AG08396 (cell line): Measurements from ENCODE around the gene PDGFA.

Source experiments
- DNase-seq: peaks from one replicate; pipeline ENCODE4 v3.0.0; 2012; ENCODE audit warnings: low spot score, mixed read lengths

PDGFA gene

DNA sequence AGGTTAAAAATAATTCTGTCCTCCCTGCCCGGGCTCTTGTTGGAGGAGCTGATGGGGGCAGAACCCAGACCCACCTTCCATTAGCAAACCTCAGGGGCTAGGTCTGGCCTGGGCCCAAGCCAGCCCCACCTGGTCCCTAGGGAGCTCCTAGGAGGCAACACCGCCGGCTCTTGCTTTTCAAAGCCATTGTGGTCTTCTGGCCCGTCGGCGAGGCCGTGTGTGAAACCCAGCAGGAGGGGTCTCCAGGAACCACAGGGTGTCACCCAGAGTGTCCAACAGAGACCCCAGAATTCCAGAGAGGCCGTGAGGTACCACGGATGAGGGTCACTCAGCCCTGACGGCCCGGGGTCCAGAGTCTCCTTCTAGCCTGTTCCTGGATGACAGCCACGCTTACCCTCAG, 16.6 kb upstream of the PDGFA start:
- no peak for DNase-seq

DNA sequence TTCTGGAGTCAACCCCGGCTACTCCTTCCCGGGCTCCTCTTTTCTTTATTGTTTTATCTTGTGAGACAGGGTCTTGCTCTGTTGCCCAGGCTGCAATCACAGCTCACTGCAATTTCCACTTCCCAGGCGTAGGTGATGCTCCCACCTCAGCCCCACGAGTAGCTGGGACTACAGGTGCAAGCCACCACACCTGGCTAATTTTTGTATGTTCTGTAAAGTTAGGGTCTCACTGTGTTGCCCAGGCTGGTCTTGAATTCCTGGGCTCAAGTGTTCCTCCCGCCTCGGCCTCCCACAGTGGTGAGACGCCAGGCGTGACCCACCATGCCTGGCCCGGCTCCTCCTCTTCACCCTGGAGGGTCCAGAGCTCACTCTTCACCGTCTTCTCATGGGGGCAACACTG, 15.3 kb upstream of the PDGFA start:
- no peak for DNase-seq

DNA sequence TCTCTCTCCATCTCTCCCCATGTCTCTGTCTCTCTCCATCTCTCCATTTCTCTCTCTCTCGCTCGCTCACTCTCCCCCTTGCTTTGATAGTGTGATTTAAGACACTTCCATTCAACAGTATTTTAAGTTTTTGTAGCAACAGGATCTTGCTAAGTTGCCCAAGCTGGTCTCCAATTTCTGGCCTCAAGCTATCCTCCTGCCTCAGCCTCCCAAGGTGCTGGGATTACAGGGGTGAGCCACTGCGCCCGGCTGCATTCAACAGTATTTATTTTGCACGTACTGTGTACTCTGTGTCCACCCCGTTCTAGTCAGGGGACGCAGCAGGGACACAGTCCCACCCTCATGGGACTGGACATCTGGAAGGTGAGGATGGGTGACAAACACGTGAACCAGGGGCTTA, 14.4 kb upstream of the PDGFA start:
- no peak for DNase-seq

DNA sequence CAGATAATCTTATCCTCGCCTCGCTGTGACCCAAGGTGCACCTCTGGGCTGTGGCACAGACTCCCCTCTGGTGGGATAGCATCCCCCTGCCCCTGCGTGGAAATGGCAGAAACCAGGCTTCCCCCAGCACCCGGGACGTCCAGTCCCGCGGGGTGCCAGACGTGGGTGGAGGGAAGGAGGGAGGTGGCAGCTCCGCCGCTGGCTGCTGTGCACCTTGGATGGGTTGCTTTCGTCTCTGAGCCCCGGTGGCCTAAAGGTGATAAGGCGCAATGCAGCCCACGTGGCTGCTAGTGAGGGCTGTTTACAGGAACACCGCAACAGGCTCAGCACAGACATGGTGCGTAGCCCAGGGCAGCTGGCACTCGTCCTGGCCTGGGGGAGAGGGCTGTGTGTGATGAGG, 13.6 kb upstream of the PDGFA start:
- DNase-seq = no peak

DNA sequence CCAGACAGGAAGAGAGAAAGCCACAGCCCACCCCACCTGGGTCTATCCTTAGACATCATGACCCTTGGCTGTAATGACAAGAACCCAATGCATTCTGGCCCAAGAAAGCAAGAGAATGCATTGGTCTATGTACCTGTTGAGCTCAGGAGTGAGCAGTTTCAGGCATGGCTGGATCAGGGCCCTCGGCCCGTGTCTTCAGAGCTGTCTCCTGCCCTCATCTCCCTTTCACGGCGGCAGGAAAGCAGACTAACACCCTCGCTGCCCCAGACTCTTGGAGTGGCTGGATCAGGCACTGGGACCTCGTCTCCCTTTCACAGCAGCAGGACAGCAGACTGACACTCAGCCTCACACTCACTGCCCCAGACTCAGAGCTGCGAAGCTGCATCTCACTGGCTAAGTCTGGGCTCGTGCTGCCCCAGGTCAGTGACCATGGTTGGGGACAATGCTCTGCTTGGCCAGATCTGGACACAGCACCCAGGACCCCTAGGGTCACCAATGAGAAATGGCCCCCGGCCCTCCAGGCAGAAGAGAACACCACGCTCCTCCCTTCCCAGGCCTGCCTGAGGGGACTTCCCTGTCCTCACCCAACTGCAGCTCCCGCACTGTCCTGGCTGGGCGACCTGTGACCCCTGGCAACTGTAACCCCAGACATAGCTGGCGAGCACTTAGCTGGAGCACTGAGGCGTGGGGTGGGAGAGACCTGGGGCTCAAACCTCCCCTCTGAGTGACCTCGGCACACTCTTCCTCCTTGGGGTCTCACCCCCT, 12.9 kb upstream of the PDGFA start:
- no peak for DNase-seq

DNA sequence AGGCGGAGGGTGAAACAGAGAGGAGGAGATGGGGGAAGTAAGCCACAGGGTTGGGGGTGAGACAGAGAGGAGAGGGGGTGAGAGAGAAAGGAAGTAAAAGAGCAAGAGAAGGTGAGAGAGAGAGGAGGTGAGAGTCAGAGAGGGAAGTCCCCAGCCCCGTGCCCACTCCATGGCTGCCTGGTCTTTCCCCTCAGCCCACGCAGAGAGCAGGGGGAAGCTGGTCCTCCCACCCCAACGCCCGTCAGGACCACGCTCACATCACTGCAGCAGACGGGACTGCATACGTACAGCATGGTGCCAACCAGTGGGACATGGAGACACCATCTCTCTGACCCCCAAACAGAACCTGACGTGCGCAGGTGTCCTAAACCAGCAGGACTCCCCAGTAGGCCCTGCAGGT, 12.1 kb upstream of the PDGFA start:
- DNase-seq = no peak

DNA sequence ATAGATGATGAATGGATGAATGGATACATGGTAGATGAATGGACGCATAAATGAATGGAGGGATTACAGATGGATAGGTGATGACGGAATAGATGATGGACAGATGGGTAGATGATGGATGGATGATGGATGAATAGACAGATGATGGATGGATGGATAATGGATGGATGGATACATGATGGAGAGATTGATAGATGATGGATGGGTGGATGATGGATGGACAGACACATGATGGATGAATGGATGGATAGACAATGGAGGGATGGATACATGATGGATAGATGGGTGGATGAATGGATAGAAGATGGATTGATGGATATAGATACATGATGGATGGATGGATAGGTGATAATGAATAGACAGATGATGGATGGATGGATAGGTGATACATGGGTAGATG, 8.8 kb upstream of the PDGFA start:
- DNase-seq = no peak

DNA sequence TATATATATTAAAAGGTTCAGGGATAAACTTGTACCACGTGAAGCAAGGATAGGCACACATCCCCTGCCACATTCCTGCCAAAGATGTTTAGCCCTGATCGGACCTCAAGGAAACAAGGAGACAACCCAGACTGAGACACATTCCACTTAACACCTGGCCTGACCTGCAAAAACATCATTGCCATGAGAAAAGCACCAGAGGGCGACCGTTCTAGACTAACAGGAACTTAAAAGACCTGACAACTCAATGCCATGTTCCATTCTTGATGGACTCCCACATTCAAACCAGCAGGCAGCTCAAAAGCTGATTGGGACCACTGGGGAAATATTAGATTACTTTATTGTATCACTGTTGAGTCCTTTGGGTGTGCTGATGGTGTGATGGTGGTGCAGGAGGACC, 8.1 kb upstream of the PDGFA start:
- no peak for DNase-seq

DNA sequence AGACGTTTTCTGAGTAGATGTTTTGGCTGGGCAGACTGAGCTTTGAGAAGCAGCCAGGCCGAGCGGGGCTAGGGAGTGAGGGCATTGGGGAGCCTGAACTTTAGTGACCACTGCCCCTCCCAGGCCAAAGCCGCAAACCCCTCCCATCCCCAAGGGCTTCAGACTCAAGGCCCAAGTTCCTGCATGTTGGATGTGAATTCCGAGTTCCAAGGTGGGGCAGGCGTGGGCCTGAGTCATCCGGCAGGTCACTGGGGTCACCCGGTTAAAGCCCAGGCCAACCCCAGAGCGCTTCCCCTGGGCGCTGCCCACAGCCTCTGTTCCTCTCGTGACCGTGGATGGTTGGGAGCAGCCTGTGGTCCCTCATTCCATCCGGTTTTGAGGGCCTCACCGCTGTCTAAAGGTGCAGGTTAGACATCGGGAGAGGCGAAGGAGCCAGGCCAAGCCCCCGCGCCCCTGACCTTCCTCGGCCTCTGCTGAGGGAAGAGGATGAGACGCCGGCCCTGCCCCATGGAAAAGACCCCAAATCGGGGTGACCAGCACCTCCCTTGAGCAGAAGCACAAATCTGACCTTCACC, 6.9 kb upstream of the PDGFA start:
- DNase-seq = no peak

DNA sequence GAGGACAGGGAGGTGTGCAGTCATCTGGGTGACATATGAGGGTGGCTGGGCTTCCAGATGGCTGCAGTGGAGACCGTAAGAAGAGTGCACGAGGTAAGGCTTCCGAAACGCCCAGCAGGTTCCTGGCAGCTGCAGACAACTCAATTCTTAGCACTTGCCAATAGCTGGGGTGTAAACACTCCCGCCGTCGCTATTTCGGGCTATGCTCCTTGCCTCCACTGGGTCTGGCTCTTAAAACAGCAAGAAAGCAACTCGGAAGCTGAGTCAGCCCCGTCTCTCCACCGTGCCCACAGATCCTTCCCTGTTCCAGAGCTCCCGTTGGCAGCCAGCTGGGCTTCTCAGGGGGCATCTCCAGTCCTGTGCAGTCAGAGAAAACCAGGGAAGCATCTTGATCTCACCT, 6.1 kb upstream of the PDGFA start:
- DNase-seq = peak; percentile 51

DNA sequence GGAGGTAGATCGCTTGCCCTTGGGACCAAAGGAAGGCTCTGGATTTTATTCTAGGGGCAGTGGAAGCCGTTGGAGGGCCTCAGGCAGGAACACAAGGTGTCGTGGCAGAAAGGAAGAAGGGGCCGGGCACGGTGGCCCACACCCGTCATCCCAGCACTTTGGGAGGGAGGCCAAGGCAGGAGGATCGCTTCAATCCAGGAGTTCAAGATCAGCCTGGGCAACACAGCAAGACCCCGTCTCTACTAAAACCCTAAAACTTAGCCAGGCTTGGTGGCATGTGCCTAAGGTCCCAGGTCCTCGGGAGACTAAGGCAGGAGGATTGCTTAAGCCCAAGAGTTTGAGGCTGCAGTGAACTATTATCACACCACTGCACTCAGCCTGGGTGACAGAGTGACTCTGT, 5.2 kb upstream of the PDGFA start:
- no peak for DNase-seq

DNA sequence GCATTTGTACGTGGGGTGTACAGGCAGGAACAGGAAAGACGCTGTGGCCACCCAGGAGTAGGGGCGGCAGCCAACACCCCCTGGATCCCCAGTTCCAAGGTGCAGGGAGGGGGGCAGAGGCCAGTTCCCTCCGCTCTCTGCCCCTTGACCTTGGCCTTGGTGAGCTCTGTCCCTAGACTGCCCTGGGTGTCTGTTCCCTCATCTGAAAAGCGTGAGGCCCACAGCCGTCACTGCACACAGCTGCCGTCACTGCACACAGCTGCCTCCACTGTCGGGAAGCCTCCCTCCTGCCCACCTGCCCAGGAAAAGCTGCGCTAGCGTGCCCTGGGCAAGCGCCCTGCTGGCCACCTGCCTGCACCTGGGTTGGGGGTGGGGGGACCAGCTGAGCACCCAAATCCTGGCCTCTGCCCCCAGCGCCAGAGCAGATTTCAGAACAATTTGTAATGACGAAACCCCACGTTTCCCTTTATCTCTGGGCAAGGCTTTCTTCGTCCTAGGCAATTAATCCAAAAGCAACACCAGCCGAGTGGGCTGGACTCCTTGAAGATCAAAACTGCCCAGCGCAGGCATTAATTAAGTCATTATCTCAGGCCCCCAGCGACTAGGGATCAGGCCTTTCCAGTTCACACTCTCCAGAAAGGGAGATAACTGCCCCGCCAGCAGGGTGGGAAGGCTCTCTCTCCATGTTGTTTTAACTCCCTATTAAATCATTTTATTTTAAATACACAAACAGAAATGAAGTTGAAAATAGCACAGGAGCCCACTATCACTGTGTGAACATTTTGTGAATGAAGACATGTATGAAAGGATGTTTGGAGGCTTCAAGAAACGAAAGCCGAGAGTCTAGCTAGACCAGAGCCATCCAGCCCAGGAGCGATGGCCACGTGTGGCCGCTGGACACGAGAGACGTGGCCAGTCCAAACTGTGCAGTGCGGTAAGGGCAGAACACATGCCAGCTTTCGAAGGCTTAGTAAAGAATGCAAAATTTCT, 4.0 kb upstream of the PDGFA start:
- DNase-seq = no peak

DNA sequence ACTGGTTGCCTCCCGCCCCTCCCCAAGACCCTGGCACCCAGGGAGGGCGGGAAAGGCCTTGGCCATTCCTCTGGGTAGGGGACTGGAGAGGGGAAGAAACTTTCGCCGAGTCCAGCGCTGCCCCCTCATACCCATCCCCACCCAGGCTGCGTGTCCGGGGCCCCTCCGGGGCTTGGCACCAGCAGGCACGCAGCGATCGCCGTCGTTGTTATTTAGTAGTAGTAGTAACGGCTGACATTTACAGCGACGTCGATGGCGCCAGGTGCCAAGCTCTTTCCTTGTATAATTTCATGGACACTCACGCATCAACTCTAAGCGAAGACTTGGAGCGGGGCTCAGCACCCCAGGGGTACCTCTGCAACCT, 3.3 kb upstream of the PDGFA start:
- no peak for DNase-seq

DNA sequence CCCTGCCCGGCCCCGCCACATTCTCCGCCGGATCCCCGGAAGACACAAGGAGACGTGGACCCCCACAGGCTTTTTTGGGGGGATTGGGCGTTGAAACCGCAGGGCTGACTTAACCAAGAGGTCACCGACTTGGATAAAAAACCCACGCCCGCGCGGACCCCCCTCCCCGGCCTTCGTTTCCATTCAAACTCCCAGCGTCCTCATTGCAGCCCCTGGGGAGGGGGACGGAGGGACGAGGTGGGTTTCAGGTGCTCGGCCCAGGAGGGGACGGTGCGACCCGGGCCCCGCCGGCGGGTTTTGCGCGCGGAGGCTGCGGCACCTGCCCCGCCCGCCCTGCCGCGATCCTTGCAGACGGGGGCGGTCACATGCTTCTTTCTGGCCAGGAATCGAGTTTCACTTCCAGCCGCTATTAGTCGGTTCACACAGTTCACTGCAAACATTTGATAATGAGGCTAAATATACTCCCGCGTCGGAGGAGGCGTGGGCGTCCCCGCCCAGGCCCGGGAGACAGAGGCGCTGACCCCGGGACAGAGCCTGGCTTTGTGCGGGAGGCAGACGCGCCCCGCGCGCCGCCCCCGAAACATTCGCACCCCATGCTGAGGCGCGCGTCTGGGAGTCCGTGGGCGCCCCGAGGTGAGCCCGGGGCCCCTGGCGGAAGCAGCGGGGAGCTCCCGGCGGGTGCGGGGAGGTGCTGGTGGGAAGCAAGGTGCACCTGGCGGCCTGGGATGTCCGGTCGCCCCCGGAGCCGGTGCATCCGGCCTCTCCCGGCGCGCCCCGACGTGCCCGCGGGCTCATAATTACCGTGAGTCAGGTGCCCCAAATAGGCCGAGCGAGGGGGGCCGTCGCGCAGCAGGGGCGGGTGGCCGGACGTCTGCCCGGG, 2.7 kb upstream of the PDGFA start:
- peak; percentile 64 for DNase-seq

DNA sequence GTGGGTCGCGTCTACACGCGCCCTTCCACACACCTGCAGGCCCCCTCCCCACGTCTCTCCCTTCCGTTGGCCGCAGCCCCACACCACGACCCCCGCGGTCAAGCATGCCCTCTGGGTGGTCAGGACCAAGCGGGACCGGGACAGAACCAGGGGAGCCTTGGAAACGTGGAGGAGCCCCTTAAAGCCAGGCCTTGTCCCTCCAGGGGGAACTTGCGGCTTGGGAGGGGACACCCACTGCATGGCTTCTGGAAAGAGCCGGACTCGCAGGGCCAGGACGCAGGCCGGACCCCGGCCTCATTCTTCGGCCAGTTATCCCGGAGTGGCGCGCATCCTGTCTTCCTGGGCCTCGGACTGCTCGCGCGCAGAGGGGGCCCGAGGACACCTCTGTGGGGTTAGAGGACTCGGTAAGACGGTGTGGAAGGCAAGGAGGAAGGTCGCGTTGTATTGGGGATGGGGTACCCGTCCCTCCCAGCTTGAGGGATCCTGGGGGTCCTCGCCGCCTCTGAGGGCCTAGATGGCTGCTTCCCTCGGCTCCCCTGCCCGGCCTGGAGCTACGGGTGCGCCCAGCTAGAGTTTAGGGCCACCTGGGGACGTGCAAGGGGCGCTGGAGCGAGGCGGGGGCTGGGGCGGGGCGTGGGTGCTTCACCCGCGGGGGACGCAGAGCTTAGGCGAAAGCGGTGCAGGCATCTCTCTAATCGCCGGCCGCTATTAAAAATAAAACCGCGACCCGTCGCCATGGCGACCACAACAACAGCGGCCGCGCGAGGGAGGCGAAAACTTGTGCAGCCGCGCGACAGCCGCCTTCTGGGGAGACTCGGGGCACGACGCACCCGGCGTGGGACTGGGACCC, 1.8 kb upstream of the PDGFA start:
- peak; percentile 76 for DNase-seq

DNA sequence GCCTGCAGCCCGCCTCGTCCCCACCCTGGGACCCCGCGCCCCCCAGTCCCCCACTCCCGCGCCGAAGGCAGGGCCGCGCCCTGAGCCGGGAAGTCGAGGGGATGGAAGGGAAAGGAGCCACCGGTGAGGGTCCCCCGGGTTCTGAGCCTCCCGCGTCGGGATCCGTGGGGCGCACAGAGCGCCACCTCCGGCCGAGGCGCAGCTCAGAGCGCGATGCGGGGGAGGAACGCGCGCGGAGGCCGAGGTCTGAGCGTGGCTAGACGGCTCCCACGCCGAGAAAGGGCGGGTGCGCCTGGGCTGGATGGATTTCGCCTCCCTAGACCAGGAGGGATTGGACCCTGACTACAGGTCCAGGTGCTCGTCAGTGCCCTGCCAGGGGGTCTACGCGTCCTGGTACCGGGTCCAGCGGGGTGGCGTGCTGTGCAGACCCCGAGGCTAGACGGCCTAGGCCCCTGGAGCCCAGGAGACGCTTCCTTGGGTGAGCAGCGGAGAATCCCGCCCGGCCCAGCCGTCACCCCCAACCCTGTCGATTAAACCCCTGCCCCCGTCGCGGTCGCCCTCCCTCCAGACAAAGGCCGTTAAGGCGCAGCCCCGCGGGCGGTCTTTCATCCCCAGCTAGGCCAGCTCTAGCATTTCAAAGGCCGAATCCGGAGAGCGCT, 986 bp upstream of the PDGFA start:
- no peak for DNase-seq

DNA sequence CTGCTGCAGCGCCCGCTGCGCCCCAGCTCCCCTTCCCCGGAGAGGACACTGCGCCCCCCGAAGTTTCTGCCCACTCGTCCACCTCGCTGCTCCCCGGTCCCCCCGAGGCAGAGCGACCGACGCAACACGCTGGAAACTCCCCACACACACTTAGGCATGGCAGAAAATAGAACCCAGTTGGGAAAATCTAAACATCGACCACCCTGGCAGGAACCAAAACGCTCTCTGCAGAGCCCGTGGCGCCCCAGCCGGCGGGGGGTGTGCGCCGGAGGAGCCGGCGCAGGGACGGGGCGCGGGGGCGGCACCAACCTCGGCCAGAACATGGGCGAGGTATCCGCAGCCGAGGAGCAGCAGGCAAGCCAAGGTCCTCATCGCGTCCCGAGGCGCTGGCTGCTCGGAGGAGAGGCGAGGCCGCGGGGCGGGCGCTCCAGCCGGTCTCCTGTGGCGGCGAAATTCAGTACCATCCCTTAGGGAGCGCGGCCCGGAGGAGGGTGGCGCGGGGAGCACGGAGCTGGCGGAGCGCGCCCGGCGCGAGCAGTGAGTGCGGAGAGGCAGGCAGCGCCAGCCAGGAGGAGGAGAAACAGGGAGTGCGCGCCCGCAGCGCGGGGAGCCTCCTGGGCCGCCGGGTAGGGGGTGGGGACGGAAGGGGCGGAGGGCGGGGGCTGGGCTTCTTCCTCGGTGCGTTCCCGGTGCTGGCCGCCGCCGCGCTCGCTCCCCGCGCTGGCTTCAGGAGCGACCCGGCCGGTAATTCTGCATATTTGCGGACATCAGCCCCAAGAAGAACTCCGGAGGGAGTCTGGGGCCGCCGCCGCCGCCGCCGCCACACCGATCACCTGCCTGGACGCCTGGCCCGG, 789 bp downstream of the PDGFA start:
- peak; percentile 82 for DNase-seq

DNA sequence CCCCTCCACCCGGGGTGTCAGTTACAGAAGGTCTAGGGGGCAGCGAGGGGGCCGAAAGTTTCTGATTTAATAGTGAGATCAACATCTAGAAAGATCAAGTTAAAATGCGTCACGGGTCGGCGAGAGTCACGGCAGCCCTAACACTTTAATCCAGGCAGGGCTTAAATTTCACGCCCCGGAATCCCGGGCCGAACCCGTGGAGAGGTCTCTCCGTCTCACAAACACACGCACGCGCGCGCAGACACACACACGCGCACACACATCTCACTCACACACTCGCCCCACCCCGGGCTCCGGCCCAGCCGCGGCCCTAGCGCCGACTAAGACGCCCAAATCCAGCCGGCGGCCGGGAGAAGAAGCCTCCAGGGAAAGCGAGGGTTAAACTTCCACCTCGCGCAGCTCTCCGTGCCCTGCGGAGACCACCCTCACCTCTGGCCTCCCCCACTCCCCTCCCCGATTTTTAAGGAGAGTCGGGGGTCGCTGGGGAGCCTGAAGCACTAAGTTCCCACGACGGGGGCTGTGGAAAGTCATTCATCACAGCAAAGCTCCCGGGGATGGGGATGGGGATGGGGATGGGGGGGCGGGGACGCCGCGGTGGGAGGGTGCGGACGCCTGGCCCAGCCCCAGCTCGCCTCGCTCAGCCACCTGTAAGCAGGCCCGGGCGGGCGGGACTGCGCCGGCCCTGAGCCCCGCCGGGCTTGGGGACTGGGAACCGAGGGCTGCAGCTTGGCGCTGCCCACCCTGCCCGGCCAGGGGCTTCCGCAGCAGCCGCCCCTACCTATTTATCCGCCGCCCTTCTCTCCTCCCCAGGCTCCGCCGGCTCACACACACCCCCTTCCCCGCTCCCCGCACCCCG, 1.6 kb downstream of the PDGFA start:
- DNase-seq = peak; percentile 73
